NCI-H2227 (cell line): ENCODE results near the gene SLC24A3.
A peak's percentile ranks its signal among the peaks of the same experiment; 100 is the strongest.

ENCODE experiments used
- DNase-seq: peaks from one replicate; lab custom pipeline; 2025; ENCODE audit not compliant: unreplicated experiment; lab: John Stamatoyannopoulos, UW

Gene SLC24A3

DNA sequence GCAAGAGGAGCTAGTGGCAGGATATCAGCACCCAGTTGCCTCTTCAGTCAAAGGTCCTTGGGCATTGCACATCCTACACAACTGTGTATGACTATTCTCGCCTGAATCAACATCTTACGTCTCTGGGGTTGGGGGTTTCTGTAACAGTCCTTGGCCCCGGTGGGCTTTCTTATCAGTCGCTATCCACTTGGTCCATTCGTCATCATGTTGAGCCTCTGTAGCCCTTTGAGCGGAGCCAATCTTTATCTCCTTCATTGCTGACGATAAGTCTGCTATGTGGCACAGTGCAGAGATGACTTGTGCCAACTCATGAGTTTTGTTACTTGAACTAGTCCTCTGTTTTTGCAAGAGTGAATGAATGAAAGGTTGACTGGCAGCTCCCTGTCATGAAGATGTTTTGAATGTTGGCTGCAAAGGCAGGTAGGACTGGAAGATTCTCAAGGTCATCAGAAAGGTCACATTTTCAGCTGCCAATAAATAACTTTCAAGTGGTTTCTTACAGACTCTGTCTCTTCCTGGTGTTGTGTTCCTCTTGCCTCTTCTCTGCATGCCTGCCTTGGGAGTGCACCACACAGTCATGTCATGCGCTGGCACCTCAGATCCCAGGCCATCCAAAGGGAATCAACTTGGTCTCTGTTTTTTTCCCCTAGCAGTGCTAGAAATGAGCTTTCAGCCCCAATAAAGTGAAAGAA lies 238.9 kb downstream of the SLC24A3 start:
- no peak for DNase-seq

DNA sequence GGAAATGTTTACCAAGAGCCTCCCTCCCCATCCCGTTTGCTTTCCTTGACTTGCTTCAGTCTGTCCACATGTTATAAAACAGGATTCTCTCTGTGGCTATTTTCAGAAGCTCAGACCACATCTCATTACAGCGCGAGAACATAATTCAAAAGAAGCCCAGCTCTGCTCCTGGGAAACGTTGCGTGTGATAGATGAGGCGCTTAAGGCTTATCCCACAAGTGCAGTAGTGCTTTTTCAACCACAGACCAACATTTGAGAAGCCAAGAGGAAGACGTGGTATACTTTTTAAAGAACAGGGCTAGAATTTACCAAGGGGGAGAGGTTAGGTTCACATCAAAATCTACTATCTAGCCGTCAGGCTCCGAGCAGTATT lies 239.5 kb downstream of the SLC24A3 start:
- no peak for DNase-seq

DNA sequence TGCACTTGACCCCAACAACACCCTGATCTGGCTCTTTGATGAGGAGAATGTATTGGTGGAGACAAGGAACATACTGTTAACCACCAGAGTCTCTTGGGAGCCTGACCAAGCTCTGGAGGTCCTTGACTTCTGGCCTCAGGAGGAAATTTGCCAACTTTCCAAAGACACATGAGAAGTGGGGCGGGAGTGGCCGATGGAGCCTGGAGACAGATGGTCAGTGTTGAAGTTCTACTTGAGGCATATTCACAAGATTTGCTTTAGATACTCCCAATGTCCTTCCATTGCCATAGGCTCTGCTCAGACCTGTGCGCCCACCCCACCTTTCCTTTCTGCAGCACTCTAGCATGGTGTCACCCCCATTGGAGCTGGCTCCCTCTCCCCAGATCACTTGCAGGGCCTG lies 241.0 kb downstream of the SLC24A3 start:
- DNase-seq = no peak

DNA sequence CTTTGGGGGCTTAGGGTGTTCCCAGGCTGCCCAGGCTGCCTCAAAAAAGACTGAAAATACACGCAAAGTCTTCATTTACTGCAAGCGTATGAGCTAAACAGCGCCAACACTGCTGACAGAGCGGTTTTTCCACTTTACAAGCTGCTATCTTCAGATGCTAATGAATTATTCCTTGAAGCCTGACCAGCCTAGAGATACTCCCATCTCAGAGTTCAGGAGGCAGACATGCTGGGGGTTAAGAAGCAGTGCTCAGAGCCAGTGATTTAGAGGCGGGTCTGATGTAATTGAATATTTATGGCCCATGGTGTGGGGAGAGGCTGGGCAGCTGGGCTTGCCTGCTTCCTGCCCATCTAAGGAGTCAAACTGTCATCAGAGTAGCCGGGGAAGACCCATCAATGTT lies 241.4 kb downstream of the SLC24A3 start:
- DNase-seq = peak; percentile 35

DNA sequence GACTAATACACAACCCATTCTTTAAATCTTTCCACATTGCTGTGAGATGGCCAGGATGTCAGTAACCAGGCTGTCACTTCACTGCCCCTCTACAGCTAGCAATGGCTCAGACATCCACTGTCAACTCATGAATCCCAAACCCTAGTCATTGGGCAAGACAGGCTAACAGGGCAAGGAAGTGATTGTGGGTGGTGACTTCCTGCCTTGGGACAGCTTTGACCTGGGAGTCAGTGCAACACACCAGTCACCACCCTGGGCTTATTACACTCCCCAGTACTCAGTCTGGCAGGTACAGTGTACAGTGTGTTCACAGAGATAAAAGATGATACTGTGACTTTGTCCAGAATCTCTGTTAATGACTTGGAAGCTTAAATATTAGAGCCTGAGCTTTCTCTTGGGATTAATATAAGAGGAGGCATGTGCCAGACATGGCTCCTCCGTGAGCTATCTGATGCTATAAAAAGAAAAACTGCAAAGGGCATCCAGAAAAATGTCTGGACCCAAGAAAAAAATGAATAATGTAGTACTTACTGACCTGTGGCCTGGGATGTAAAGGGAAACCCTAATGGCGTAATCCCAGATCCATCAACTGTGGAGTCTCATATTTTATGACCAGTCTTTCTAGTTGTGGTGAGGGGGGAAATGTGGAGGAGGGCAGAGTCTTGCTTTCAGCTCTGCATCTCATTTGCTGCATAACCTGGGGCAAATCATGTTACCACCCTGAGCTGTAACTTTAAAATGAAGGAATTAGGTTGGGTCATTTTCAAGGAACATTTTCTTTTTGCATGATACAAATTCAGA lies 244.4 kb downstream of the SLC24A3 start:
- DNase-seq = no peak

DNA sequence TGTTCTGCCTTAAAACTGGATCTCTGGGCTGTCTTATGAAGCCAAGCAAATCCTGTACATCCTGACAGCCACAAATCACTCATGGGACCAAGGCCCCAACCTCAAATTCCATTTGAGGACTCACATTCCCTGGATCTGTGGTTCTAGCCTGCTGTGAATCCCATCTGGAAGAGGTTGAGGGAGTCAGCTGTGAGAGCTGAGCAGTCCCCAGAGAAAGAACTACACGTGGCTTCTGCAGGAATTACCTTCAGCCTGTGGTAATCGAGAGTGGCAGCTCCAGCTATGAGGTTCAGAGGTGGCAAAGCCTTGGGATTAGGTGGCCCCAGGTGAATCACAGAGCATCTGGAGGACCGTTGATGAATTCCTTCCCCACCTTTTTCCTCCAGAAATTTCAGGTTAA lies 245.2 kb downstream of the SLC24A3 start:
- DNase-seq = no peak

DNA sequence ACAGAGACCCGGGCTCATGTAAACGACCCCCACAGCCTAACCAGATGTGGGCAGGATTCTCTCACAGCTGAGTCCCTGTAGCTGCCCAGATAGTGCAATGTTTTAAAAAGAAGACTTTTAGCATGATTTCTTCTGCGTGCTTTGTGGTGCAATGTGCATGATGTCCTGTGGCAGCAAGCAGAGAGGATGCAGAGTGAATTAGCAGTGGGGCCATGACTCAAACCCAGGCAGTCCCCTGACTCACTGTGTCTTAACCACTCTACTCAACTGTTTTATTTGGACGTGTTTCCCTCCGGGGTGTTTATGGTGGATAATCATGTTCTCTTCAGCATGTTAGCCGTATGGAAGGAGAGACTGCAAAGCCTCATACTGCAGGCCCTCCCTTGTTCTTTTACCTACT lies 247.9 kb downstream of the SLC24A3 start:
- DNase-seq = no peak

DNA sequence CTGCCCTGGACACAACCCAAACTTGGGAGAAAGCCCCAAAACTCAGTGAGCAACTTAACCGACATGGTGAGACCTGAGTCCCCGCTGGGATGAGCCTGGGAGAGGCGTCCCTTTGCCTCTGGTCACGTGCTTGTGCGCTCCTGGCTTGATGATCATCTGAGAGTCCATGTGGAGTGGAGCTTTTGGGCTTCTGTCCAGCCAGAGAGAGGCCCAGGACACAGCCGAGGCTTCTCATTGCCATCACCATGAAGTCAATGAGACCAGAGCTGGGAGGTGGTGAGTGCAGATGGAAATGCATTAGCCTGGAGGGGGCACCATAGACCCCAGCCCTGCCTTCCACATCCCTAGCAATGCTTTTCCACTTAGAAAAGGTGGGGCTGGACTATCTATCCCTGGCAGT lies 250.0 kb downstream of the SLC24A3 start:
- DNase-seq = no peak

DNA sequence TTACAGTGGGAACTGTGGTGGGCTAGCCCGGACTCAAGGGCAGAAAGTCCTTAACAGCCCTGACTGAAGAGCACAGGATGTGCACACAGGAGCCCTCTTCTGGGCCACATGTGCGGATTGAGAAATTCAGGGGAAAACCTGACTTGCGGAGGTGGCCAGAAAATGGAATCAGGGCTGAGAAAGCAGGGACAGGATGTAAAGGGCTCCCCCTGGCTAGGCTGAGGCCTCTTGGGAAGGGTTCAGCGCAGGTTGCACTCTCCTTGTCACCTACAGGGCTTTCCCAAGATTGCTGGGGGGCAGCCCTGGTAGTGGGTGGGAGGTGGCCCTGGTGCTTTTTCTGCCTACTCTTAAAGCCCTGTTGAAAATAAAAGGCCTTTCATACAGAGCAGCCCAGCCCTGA lies 251.2 kb downstream of the SLC24A3 start:
- no peak for DNase-seq

DNA sequence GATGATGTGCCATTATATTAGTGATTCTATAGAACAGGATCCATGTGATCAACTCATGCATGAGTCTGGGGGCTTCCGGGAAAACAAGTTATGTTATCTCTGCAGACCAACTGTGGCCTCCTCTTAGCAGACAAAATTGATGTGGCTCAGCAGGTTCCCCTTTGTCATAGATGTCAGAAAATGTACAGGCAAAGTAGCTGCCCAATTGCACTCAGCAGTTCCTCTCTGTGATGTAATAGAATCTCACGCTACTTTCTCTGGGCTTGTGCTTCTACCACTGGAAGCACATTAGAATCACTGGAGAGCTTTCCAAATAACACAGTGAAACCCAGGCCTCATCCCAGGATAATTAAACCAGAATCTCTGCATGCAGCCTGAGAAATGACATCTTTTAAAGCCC lies 253.1 kb downstream of the SLC24A3 start:
- peak; percentile 23 for DNase-seq

DNA sequence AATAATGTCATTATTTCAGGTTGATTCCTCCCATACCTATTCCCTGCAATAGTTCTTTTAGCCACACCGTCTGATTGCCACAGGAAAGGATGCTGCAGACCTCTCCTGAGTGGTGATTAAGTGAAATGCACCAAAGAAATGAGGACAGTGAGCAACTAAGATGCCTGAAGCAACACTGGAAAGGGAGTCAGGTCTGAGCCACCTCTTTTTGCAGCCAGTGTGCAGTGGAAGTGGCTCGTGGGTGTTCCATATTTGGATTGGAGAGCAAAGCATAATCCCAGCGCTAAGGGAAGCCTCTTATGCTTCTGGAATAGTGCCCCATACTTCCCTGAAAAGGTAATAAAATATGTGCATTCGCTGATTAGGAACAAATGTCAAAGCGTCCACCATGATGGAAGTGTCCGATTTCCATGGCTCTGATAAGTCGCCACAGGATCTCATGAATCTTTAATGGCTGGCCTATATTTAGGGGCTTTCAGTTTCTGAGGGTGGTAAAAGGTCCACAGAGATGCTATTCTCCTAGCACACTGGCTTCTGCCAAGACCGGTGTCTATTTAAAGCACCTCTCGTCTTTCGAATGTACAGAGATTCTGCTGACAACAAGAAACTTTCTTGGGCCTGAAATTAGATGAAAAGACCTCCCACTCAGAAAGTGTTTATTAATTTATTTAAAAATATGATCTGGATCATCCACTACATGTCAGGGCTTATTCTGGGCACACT lies 253.9 kb downstream of the SLC24A3 start:
- no peak for DNase-seq

DNA sequence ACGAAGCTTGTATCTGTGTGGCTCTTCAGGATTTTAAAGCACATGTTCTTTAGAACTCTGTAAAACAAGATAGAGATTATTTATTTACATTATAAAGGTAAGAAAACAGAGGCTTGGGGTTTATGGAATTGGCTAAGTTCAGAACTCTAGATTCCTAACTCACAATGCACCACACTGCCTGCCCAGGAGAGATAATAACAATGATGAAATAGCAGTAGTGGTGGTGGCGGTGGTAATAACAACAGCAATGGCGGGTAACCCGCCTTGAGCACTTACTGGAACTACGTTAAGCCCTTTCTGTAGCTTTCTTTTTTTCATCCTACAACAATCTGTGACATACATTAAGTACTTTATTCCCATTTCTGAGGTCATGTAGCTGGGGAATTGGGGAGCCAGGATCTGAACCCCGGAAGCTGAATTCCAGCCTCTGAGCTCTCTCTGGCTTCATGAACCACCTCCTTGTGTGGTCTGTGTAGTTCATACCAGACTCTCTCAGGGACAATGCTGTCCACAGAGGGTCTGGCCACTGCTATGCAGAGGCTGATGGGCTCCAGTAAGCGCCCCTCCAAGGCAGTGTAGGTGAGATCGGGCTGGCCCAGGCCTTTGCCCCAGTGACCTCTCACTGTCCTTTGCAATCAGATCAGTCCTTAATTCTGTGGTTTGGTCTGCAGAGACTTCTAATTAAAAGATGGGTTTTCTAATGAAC lies 260.9 kb downstream of the SLC24A3 start:
- DNase-seq = no peak

DNA sequence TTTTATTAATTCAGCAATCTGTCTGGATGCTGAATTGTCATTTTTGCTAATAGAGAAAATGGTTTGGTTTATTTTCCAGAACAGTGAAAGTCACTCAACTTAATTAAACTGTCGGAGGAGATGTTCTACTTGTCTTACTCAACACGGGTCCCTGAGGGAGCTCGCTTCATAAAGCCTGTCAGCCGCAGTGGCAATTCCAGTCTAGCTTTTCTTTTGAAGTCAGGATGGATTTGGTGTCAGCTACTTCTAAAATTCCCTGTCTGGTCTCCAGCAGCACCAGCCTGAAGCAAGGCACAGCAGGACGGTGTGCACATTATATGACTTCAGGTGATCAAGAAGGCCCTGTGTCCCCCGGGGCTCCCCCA lies 261.5 kb downstream of the SLC24A3 start:
- DNase-seq = no peak

DNA sequence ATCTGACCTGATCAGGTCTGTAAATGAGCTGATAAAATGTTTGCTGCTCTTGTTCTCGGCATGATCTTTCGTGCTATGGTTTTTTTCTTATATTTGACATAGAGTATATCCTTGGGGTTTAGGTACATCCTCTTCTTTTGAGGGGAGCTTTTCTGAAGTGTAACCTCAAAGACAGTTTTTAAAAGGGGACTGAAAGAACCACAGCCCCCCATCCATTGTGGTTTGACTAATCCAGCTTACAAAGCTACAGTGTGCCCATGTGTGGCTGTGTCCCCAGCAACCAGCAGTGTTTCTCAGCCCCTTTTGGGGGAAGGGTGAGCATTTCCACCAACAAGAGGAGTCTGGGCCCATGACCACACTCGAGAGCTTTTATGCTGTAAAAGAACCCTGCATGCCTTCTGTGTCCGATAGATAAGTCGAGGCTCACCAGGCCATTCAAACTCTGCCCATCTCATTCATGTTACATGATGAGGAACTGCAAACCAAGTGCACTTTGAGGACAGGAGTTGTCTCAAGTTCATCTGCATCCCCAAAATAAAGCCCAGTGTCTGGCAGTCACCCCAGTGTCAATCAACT lies 266.0 kb downstream of the SLC24A3 start:
- DNase-seq = no peak

DNA sequence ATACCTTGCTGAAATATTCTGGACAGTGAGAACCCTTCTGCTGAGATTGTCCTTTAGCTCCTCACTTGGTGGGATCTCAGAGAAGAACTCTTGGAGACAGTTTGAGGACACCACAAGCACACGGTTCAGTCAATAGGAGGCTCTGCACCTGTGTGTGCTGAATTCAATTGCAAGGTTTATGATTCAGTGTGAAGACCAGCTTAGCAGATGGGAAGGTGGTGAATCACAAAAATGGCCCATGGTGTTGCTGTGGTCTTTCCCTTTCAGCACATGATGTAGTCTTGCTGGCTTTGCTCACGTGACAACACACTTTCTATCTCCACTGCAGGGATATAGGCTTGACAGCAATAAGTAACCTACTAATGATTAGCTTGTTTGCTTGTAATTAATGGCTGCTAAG lies 270.3 kb downstream of the SLC24A3 start:
- no peak for DNase-seq

DNA sequence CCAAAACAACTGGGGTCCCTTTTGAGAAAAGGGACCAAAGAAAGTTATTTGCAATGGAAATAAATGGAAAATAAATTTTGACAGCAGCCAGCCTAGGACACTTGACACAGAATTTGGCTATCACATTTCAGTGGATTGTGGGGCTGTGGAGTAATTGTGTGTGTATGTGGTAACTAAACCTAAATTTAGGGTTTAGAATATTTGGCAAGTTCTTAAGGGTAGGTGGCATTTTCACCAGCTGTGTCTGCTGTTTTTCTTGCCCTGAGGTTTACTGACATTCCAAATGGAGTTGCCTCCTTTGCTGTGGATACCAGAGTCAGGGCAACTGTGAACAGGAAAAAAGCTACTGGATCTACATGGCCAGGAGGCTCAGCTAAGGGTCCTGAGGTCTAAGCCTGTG lies 270.9 kb downstream of the SLC24A3 start:
- DNase-seq = no peak

DNA sequence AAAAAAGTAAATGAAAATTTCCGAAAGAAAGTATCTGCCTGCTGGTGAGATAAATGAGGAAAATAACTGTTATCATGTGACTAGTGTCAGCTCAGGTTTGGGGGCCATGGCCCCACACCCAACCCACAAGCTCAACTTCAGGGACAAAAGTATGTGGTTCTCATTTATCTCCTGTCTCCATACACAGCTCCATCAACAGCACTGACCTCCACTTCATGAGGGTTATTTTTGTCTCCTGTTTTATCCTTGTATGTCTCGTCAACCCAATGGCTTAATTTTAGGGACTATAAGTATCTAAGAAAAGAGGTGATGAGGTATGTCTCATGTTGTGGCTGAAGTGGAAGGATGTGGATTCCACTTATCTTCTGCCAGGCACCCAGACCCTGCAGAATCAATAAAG lies 274.0 kb downstream of the SLC24A3 start:
- DNase-seq = no peak

DNA sequence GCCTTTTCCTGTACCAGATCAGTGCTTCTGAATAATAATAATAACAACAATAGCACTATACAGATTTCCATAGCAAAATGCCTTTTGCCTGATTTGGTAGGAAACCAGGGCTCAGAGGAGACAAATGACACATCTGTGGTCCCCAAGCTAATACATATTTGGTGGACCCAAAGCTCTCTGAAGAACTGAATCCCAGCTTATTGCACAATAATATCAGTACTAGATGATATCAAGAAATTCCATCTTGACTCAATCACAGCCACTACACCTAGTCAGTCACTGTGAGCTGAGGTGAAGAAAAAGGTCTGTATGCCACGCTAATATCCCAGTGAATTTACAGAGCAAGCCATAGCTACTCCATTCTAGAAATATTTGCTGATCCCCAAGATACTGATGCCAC lies 275.0 kb downstream of the SLC24A3 start:
- DNase-seq = no peak

DNA sequence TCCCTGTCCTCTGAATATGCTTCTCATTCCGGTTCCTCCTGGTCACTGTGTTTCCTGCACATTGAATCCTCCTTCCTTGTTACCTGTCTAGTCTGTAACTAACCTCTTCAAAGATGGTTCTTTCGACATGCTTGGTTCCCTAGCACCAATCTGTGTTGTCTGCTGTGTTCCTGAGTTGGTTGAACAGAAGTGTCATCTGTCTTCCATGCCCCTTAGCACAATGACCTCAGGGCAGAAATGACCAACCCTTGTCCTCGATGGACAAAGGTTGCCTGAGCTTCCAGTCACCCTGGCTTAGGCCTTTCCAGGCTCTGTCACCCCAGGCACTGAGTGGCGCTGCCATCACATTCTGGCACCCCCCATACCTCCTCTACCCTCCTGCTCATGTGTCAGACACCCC lies 278.8 kb downstream of the SLC24A3 start:
- no peak for DNase-seq

DNA sequence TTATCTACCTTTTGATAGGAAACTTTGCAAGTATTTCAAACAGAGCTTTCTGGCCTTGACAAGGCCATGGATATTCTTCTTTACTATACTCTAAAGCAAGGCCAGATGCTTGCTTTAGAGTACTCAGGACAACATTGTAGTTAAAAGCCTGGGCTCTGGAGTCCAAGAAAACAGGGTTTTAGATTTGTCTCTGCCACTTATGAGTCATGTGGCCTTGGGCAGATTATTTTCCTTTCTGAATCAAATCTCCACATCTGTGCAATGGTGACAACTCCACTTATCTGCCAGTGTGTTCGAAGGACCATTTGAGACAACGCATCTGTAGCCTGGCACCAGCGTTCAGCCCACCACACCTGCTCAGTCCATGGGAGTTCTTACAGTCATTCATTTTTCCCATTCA lies 279.7 kb downstream of the SLC24A3 start:
- no peak for DNase-seq

DNA sequence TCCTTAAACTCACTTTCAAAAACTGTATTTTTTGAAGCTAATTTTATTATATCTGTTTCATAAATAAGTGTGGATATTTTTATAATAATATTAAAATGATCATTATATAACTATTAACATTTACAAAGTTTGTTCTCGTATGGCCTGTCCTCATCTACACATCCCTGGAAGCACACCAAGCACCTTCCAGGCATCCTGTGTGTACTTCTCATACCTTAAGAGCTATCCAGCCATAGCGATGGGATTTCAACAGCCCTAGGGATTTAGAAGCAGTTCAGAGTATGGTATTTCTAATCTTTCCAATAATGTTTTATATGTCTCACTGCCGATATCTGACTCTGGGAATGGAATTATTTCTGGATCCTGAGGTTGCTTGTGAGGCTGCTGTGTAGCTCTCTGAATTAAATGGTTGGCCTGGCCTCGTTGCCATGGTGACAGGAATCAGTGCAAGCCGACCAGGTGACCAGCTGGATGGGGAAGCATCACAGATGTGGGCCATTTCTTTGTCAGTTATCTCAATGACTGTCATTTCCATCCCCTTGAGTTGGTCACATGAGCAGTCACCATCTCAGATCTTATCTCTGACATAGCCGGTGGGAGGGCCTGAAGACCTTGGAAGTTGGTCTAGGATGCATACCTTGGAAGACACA lies 280.4 kb downstream of the SLC24A3 start:
- DNase-seq = peak; percentile 93
